GM23248 (cell line): ENCODE measurements around the gene COQ4. TPM values are rescaled to one million over a fixed set of nuclear protein-coding genes. Genes with fewer than 3 reads are reported as not detected.
A peak's percentile ranks its signal among the peaks of the same experiment; 100 is the strongest.

Experiments
- DNase-seq: peaks from one replicate; pipeline ENCODE4 v3.0.0-alpha.2; 2015
- H2AFZ ChIP-seq: fragments of 200-600 bp; sonication (generic); 2 replicates; pipeline ENCODE4 v1.6.1; 2016; ENCODE audit warnings: antibody characterized with exemption
- H3F3A ChIP-seq: fragments of 200-600 bp; sonication (generic); 2 replicates; pipeline ENCODE4 v1.6.1; 2016; ENCODE audit warnings: mild to moderate bottlenecking, antibody characterized with exemption, mixed run types; ENCODE audit not compliant: insufficient read depth
- H3K27ac ChIP-seq: fragments of 200-600 bp; sonication (generic); 2 replicates; pipeline ENCODE4 v1.5.1; 2016; ENCODE audit warnings: mild to moderate bottlenecking
- H3K27me3 ChIP-seq: fragments of 200-600 bp; sonication (generic); replicated peaks from 2 replicates; pipeline ENCODE4 v1.6.1; 2016; ENCODE audit warnings: mild to moderate bottlenecking; ENCODE audit not compliant: insufficient read depth
- H3K36me3 ChIP-seq: fragments of 200-600 bp; sonication (generic); 2 replicates; pipeline ENCODE4 v1.6.1; 2016; ENCODE audit warnings: low read depth, mild to moderate bottlenecking
- H3K4me1 ChIP-seq: fragments of 200-600 bp; sonication (generic); 2 replicates; pipeline ENCODE4 v1.6.1; 2016; ENCODE audit warnings: mild to moderate bottlenecking; ENCODE audit not compliant: insufficient read depth
- H3K4me2 ChIP-seq: fragments of 200-600 bp; sonication (generic); one replicate; pipeline ENCODE4 v1.6.1; 2016; ENCODE audit warnings: mild to moderate bottlenecking; ENCODE audit not compliant: unreplicated experiment
- H3K4me3 ChIP-seq: fragments of 200-600 bp; sonication (generic); 2 replicates; pipeline ENCODE4 v1.5.1; 2016; ENCODE audit warnings: mild to moderate bottlenecking
- H3K79me2 ChIP-seq: fragments of 200-600 bp; sonication (generic); 2 replicates; pipeline ENCODE4 v1.6.1; 2016; ENCODE audit warnings: mild to moderate bottlenecking; ENCODE audit not compliant: insufficient read depth
- H3K9ac ChIP-seq: fragments of 200-600 bp; sonication (generic); 2 replicates; pipeline ENCODE4 v1.6.1; 2016; ENCODE audit warnings: mild to moderate bottlenecking
- H3K9me2 ChIP-seq: fragments of 200-600 bp; sonication (generic); 2 replicates; pipeline ENCODE4 v1.6.1; 2016; ENCODE audit warnings: mixed run types, mild to moderate bottlenecking, moderate library complexity; ENCODE audit not compliant: insufficient read depth
- H3K9me3 ChIP-seq: fragments of 200-600 bp; sonication (generic); one replicate; pipeline ENCODE4 v1.6.1; 2017; ENCODE audit warnings: low read depth
- H4K20me1 ChIP-seq: fragments of 200-600 bp; sonication (generic); 2 replicates; pipeline ENCODE4 v1.6.0; 2016; ENCODE audit not compliant: insufficient read depth
- EZH2 ChIP-seq: fragments of 200-600 bp; sonication (generic); IDR thresholded peaks from 2 replicates; pipeline ENCODE4 v1.6.1; 2018; ENCODE audit warnings: antibody characterized with exemption, mild to moderate bottlenecking; ENCODE audit not compliant: insufficient read depth, poor library complexity, severe bottlenecking
- EZH2phosphoT487 ChIP-seq: fragments of 200-600 bp; sonication (generic); IDR thresholded peaks from 2 replicates; pipeline ENCODE4 v1.6.1; 2018; ENCODE audit warnings: antibody characterized with exemption, moderate library complexity, mild to moderate bottlenecking, low read depth; ENCODE audit not compliant: insufficient read depth
- WGBS, 2 experiments: methylation state at CpG; one replicate each; pipeline ENCODE4 v1.1.6; 2015 to 2017; ENCODE audit warnings: low lambda C conversion rate in 2 of 2, low coverage in 1 of 2; ENCODE audit errors: missing lambda C conversion rate in 2 of 2; 5-methylcytosine and 5-hydroxymethylcytosine counted together
- in situ Hi-C: fragments of 300-500 bp; cut with MboI; formaldehyde crosslinking; loops from 2 replicates; pipeline ENCODE4 v1.15.0; 2020
- polyA plus RNA-seq: library from polyadenylated mRNA; unstranded; fragments of >200 nt; fragmentation: Nextera tagmentation; extraction: Ambion mirVana; gene quantifications from 2 replicates; pipeline ENCODE4 v1.2.1, GENCODE V29; 2016
- total RNA-seq: library from RNA; depleted of rRNA; stranded (reverse); fragments of >200 nt; shearing (Covaris generic); gene quantifications from 2 replicates; pipeline ENCODE4 v1.2.3, GENCODE V29; 2014

Gene COQ4
- total and polyA plus RNA-seq, 2 experiments from 2014 or later: 34.1 to 46.8 TPM

DNA sequence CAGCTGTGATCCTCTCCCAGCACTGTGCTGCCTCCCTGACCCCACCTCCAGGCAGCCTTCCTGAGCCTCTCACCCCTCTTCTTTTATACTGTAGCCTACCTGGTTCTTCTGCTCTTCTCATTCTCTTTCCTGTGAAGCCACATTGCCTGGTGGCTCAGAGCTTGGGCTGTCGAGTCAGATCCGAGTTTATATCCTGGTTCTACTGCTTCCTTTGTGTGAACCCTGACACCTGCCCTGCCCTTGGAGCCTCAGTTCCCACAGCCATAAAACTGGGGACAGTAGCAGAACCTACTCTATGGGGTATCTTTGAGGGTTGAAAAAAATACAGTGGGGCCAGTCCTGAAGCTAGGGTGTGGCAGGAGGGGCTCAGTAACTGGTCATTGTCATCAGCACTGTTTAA lies 26.5 kb downstream of the COQ4 start:
- Histone ChIP-seq H3K36me3 (peaks cover 13% of the 10 kb centered on the region; the same call in 1 of the 2 replicates), H3K9me2 (no peaks in the 10 kb centered on the region), H3K9ac (no peak overlapping the region), H2AFZ (no peak overlapping the region), H3K4me1 (no peaks in the 10 kb centered on the region), H4K20me1 (no peaks in the 10 kb centered on the region), H3K27ac (no peak overlapping the region), H3K4me3 (no peak overlapping the region), H3F3A (no peaks in the 10 kb centered on the region), H3K27me3 (no peaks in the 10 kb centered on the region), H3K4me2 (no peak overlapping the region), H3K79me2 (no peaks in the 10 kb centered on the region), H3K9me3 (no peaks in the 10 kb centered on the region)
- WGBS, 2 experiments: 81 to 84% methylated on average over 2 of the region's 2 CpGs
- in situ Hi-C loops: no loop called here
- TF ChIP-seq EZH2phosphoT487: no peak
- no peak for TF ChIP-seq EZH2
- DNase-seq: no peak

DNA sequence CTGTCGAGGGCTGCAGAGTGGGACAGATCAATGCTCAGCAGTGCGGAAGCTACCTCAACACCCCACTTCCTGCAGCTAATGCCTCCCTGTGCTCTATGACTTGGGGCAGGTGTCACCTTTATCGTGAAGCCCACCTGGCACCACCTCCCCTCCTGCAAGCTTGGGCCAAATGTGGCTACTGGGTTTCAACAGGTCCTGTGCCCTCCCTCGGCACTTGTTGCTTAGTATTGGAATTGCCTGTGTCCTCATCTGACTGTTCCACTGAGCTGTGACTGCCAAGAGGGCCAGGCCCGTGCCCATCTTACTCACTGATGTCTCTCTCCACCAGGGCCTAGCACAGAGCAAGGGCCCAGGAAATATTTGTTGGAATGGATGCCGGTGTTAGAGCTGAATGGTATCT lies 27.1 kb downstream of the COQ4 start:
- no peak overlapping the region for H2AFZ ChIP-seq
- H3K9me3 ChIP-seq: no peaks in the 10 kb centered on the region
- H3K79me2 ChIP-seq: no peaks in the 10 kb centered on the region
- H3F3A ChIP-seq: no peaks in the 10 kb centered on the region
- H4K20me1 ChIP-seq: no peaks in the 10 kb centered on the region
- H3K9me2 ChIP-seq: no peaks in the 10 kb centered on the region
- H3K4me2 ChIP-seq: no peak overlapping the region
- H3K27ac ChIP-seq: no peak overlapping the region
- no peaks in the 10 kb centered on the region for H3K4me1 ChIP-seq
- WGBS, 2 experiments: 93 to 98% methylated on average over 6 of the region's 6 CpGs
- peaks cover 13% of the 10 kb centered on the region; the same call in 1 of the 2 replicates for H3K36me3 ChIP-seq
- H3K4me3 ChIP-seq: no peak overlapping the region
- no peak for DNase-seq
- in situ Hi-C loops: no loop called here
- no peak for TF ChIP-seq EZH2
- no peak for TF ChIP-seq EZH2phosphoT487
- H3K9ac ChIP-seq: no peak overlapping the region
- no peaks in the 10 kb centered on the region for H3K27me3 ChIP-seq

DNA sequence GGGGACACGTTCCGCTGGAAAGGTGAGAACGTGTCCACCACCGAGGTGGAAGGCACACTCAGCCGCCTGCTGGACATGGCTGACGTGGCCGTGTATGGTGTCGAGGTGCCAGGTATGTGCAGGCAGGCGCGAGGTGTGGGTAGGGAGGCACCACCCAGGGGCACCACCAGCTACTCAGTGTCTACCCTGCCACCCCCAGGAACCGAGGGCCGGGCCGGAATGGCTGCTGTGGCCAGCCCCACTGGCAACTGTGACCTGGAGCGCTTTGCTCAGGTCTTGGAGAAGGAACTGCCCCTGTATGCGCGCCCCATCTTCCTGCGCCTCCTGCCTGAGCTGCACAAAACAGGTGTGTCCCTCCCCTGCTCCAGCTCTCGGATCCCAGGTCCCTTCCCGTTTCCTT lies 32.8 kb downstream of the COQ4 start:
- Histone ChIP-seq H3K9me2 (no peaks in the 10 kb centered on the region), H3K27me3 (no peaks in the 10 kb centered on the region), H3K79me2 (no peaks in the 10 kb centered on the region), H3F3A (no peaks in the 10 kb centered on the region), H3K9me3 (no peaks in the 10 kb centered on the region), H2AFZ (no peak overlapping the region), H4K20me1 (no peaks in the 10 kb centered on the region), H3K4me2 (no peak overlapping the region), H3K36me3 (no peaks in the 10 kb centered on the region), H3K4me3 (no peak overlapping the region), H3K9ac (no peak overlapping the region), H3K27ac (no peak overlapping the region), H3K4me1 (no peaks in the 10 kb centered on the region; the same call in 1 of the 2 replicates)
- TF ChIP-seq EZH2 (no peak), EZH2phosphoT487 (no peak)
- no peak for DNase-seq
- 94 to 96% methylated on average over 18 to 19 of the region's 19 CpGs for WGBS, 2 experiments
- in situ Hi-C loops: no loop called here

DNA sequence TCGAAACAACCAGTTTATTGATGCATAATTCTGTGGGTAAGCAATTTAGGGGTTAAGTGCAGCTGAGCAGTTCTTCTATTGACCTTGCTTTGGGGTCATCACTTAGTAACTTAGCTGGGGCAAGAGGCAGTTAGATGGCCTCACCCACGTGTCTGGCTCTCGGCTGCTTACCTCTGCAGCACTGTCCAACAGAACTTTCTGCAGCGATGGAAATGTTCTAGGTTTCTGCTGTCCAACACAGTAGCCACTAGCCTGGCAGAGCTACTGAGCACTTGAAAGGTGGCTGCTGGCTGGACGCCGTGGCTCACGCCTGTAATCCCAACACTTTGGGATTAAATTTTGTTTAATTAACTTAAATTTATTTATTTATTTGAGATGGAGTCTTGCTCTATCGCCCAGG lies 35.5 kb downstream of the COQ4 start:
- H3F3A ChIP-seq: no peaks in the 10 kb centered on the region
- in situ Hi-C loops: no loop called here
- H3K36me3 ChIP-seq: no peaks in the 10 kb centered on the region
- no peak overlapping the region for H2AFZ ChIP-seq
- H3K9me3 ChIP-seq: no peaks in the 10 kb centered on the region
- H3K9me2 ChIP-seq: no peaks in the 10 kb centered on the region
- 96% methylated on average over 8 of the region's 8 CpGs for whole genome bisulfite sequencing, 2 experiments
- H3K27ac ChIP-seq: no peak overlapping the region
- TF ChIP-seq EZH2 (no peak), EZH2phosphoT487 (no peak)
- no peak for DNase-seq
- no peak overlapping the region for H3K4me3 ChIP-seq
- H3K27me3 ChIP-seq: no peaks in the 10 kb centered on the region
- H3K4me2 ChIP-seq: no peak overlapping the region
- H4K20me1 ChIP-seq: no peaks in the 10 kb centered on the region
- H3K79me2 ChIP-seq: no peaks in the 10 kb centered on the region
- no peak overlapping the region for H3K9ac ChIP-seq
- peaks cover 7% of the 10 kb centered on the region; the same call in 1 of the 2 replicates for H3K4me1 ChIP-seq

DNA sequence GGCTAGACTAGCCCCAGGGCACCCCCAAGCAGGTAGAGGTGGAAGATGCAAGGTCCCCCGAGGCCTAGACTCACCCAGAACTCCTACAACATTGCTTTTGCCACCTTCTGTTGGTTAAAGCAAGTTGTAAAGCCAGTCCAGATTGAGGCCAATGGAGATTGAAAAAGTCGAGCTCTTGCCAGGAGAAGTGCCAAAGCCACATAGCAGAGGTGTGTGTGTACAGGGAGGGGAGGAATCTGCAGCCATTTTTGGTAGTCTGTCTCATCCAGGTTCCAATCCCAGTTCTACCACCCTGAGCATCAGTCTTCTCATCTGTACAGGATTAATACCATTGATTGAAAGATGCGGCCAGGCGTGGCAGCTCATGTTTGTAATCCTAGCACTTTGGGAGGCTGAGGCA lies 36.2 kb downstream of the COQ4 start:
- Histone ChIP-seq H3F3A (no peaks in the 10 kb centered on the region), H3K27ac (no peak overlapping the region), H3K9me3 (no peaks in the 10 kb centered on the region), H3K79me2 (no peaks in the 10 kb centered on the region), H3K4me2 (no peak overlapping the region), H4K20me1 (no peaks in the 10 kb centered on the region), H3K9me2 (no peaks in the 10 kb centered on the region), H3K4me1 (peaks cover 7% of the 10 kb centered on the region; the same call in 1 of the 2 replicates), H3K4me3 (no peak overlapping the region), H2AFZ (no peak overlapping the region), H3K9ac (no peak overlapping the region), H3K36me3 (no peaks in the 10 kb centered on the region), H3K27me3 (no peaks in the 10 kb centered on the region)
- in situ Hi-C loops: no loop called here
- TF ChIP-seq EZH2phosphoT487 (no peak), EZH2 (no peak)
- DNase-seq: peak; percentile 60
- WGBS, 2 experiments: 68 to 70% methylated on average over 4 of the region's 4 CpGs
